Anterior cingulate cortex (tissue), 58 donors: ENCODE measurements around the gene SCN9A.

ENCODE experiments used
- DNase-seq, 58 donors: peaks; one replicate each; lab custom pipeline; 2025; lab: John Stamatoyannopoulos, UW

SCN9A gene

DNA sequence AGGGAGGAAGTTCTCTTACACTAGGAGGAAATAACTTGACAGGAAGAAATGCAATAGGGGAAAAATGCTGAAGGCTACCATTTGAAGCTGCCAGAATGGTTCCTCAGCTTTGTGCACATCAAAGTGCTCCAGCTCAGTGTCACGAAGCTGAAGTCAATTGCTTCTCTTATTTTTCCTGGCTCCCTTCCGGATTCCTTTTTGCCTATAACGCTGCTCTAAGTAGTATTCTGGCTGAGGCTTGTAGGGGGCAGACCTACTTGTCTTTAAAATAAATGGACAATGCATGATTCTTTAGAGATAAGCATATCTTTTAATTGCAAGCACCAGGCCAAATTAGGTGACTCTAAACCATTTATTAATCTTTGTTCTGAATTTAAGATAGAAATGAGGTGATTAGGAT lies 187.7 kb downstream of the SCN9A start:
- no peak for DNase-seq

DNA sequence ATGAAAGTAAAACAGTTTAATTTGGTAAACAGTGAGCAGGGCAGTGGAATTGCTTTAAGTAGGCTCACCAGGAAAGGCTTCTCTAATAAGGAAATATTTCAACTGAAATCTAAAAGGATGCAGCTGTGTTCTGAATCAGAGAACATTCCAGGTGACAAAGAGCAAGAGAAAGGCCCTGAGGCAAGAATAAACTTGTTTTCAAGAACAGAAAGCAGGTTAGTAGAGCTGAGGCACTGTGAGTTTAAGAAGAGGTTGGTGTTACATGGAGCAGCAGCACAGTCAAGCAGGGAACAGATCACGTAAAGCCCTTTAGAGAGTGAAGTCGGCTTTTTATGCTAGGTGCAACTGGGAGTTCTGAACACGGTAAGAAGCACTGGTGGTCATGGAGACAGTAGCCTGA lies 191.0 kb downstream of the SCN9A start:
- DNase-seq: no peak

DNA sequence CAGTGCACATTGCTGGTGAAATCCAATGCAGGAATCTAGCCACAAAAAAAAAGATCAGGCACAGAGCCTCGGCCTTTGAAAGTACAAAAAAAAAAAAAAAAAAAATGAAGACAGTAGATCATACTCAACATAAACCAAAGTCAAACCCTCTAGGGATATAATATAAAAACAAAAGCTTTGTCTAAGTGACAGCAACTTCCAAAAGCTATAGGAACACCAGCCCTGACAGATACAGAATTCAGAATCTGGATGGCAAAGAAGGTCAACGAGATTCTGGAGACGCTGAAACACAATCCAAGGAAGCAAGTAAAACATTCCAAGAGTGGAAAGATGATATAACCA lies 194.0 kb downstream of the SCN9A start:
- DNase-seq: no peak

DNA sequence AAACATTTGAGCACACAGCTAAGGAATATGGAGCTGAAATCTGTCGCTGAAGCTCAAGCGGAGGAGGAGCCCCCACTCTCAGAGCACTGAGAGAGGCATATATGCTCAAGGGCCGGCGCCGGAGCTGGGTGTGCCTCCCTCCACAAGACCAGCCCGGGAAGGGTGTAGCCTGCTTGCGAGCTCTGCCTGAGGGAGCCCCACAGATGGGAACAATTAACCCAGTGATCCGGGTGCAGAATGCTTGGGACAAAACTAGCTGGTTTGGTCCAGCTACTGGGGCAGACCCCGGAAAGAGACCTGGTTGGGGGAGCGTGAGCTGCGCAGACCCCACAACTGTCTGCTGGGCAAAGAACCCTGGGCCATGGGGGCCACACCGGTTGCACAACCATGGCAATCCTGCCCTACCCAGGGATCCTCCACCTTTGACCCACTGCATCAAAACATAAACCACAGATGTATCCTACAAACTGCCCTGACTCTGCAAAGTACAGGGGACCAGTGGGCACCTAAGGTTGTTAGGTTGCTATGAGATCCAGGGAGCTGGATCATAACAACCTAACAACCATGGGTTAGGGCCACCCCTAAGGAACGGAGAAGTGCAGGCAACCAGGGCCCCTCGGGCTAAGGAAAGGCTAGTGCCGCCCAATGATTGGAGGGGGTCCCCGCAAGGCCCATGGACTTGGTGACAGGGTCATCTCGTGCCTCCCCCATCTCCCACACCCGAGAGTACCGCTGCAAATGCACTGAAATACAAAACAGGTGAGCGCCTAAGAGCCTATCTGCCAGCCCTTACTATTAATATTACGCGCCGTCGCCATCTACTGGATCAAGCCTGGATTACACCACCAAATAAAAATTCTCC lies 194.6 kb downstream of the SCN9A start:
- DNase-seq: peak in 33 of 58 donors; percentile 1 to 62 (median 11)

DNA sequence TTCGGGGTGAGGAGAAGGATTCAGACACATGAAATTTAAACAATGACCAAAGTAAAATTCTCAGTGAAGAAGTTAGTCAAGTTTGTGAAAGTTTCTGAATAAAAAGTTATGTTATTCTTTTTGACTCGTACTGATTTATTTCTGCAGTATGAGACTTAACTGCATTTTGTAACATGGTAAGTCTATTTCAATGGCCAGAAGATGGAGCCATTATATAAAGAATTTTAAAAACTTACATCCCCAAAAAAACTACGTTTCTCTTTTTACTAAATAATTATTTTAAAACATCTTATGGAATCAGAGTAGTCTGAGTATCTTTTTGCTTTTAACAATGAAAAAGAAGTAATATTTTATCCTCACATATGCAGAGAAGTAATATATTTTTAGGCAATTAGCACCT lies 196.5 kb downstream of the SCN9A start:
- DNase-seq: no peak

DNA sequence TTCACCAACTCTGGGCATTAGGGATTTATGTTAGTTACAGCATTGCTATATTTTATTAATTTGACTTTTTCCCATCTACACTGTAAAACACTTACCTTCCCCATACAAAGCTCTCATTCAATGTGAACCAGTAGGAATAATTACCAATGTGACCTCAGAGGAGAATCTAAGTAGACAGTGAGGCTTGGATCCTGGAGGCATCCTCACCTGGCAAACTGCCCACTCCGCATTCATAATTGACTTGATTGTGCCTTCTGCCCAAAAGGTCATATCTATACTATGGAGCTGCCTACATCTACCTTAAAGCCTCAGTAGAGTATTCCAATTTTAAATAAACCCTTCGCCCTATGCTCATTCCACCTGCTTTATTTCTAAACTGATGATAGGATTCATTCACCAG lies 202.5 kb downstream of the SCN9A start:
- DNase-seq: peak in 1 of 58 donors; percentile 10

DNA sequence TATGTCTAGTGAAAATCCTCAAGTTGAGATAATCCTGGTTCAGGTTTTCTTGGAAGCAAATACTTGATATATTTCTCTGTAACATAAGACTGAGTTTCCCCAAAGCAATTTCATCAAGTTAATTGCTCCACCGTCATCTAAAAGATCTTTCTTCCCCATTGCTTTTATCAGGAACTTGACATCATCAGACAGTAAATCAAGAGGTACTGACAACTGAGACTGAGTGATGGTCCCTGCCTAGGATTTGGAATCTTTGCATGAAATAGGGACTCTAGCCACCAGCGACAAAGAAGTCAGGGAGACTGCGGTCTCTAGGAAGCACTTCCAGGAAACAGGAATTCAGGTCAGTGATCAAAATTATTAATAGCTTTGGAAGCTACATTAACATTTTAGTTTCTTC lies 204.5 kb downstream of the SCN9A start:
- no peak for DNase-seq

DNA sequence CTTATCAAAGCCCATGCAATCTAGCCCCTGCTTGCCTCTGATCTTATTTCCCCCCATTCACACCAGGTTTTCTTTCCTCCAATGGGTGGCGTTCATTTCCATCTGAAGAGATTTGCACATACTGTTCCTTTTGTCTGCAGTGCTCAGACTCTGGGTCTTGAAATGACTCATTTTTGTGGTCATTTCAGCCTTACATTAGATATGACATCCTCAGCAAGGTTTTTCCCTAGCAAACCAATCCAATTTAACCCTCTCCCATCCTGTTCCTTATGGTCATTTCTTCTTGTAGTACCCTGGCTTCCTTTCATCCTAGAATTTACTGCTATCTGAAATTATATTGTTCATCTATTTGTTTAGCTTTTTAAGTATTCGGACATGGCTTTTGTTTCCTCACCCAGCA lies 205.4 kb downstream of the SCN9A start:
- DNase-seq: no peak

DNA sequence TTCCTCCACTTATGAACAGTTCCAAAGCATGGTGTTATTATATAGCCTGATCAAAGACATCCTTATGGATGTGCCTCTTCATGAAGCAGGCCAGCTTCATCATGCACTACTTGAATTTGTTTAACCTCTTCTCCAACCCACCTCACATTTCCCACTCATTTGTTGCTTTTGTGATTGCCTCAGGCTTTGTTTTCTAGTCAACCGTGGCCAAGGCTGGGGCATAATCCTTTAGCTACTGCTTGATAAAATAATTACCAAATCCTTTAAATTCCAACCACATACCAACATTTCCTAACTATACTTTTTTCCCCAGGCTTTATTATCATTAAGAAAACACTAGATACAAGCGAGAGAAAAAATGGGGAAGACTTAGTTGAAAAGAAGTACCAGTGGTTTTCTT lies 208.3 kb downstream of the SCN9A start:
- no peak for DNase-seq

DNA sequence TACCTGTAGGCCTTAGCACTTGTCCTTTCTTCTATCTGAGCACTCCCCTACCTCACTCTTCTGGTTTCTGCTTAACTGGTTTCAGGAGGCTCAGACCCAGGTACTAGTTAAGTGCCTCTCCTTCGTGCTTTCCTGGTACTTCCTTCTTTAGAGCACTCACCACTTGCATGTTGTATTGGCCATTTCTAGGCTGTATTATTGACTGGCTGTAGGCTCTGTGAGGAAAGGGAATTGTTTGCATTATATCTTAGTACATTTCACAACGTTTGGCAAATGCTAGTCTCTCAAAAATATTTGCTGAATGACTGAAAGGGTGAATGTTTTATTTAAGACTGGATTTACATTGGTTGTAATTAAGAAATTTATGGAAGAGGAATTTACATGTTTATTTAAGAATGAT lies 212.0 kb downstream of the SCN9A start:
- DNase-seq: no peak

DNA sequence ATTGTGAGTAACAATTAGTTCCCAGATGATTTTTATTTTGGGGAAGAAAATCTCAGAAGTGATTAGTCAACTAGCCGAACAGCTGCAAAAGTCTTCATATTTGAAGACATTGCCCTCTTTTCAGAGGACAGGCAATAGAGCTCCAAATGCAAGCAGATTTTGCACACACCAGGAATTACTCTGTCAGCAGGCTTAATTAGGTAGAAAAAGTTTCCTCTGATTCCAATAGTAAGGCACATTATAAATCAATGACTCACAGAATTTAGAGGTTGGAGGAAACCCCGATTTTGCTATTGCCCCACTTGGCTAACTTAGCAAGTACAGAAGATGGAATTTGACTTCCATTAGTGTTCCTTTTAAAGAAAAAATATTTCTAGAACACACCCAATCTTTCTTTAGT lies 217.2 kb downstream of the SCN9A start:
- no peak for DNase-seq

DNA sequence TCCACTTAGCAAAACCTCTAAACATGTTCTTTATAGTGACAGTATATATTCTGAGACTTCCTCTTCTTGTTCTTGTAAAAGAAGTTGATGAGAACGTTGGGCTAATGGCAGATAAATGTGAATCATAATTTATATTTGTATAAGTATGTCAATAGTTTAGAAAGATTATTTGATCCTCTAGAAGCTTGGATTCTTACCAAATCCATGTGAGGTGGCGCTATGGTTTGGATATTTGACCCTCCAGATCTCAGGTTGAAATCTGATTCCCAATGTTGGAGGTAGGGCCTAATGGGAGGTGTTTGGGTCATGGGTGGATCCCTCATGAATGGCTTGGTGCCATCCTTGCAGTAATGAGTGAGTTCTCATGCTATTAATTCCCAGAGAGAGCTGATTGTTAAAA lies 218.2 kb downstream of the SCN9A start:
- DNase-seq: no peak

DNA sequence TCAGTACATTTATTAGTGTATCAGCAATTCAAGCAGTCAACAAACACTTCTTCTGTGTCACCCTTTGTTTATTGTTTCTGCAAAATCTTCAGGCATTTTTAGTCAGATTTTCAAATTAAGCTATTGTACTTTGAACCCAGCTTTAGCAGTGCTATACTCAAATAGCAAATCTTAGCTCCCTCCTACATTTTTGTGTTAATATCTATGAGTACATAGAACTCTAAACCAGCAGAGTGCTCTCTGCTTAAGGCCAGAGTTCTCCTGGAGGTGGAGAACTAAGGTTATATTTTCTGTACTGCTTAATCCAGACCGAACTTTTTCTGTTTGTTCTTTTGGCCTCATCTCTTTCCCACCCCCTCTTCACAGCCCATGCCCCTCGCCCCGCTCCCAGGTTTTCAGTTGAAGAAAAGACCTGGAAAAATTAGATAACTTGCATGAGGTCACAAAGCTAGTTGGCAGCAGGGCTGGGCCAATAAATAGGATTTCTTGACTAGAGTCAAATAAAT lies 218.7 kb downstream of the SCN9A start:
- DNase-seq: no peak

DNA sequence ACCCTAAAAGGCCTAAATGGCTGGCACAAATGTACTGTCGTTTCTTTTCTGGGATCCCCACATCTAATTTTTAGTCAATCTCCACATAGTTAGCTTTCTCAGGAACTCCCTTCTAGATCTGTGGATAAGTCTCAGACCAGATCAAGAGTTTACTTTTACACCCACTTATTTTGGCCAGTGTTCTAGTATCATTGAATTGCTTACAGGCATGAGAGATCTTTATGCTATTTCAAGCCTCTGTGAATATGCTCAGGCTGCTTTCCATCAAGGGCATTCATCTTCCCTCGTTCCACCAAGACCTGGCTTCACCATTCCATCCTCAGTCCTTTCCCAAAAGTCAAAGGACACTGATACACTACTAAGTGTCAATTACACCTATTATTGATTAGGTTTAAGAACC lies 220.2 kb downstream of the SCN9A start:
- DNase-seq: no peak

DNA sequence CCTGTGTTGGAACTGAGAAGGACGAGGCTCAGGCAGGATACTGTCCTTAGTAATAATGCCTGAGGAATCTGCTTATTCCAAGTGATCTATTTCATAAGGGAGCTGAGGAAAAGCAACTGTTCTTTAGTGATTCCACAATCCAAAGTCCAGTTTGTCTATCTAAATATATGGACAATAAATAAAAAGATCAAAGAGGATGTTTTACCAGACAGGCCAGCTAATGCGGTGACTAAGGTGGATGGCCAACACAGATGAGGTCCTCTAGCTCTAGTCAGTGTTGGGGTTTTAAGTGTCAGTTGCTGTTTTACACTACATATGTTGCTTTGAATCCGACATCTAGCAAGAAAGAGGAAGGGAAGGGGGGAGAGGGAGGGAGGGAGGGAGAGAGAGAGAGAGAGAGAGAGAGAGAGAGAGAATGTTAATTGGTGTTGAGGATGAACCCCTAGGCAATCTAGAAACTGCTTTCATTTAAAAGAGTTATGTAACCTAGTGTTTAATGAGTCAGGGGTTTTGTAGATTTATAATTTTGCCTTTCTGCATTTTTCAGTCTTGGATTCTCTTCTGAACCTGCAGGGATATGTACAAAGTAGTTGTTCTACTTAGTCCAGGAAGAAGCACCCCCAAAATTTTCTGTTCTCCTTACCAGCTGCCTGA lies 220.9 kb downstream of the SCN9A start:
- DNase-seq: no peak

DNA sequence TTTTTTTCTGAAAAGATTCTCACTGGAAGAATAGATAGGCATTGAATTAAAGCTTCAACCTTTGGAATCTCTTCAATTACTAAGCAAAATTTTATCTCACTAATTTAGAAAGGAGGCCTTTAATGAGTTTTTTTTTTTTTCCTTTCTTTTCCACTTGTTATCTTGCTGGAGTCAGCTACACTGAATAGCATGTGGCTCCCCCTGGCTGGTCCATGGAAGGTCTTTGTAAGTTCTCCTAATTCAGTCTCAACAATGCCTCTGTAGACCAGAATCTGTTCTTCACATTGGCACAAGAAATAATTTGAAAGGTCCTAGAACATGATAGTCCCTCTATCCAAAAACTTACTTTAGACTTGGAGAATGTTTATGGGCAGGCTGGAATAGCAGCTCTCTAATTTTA lies 223.7 kb downstream of the SCN9A start:
- no peak for DNase-seq

DNA sequence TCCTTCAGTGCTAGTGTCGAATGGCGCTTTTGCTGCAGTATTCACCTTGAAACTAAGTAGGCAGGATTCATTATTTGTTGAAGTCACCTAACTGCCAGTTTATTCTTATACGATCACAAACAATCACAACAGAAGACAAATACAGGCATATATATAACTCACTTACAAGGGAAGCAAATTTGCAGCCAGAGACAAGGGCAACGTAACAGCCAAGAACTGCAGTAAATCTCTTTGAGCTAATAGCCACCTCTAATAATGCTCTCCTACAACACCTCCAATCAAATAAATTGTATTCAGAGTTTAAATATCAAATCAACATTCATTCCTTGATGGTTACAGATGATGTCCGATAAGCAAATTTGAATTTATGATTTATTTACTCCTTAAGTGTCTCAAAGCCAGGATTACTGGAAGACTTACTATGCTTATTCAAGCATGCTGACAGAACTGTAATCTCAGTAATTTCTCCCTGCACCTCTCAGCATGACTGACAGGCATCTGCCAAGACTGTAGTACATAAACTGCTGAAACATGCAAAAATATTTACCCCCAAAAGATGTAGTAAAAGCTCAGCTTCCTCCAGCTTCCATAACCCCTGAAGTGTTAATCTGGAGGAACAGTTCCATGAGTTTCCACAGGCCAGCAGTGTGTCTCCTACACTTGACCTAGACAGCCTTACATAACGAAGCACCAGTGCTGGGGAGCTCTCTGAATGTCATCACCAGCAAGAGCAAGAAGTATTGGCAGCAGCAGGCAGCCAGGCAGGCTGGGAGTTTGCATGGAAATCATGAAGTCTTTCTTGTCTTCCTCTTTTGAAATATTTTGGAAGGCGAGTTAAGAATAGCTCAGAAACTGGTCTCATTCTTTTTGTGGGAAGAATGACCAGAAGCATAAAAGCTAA lies 227.0 kb downstream of the SCN9A start:
- peak in 4 of 58 donors; percentile 4 to 34 (median 14) for DNase-seq

DNA sequence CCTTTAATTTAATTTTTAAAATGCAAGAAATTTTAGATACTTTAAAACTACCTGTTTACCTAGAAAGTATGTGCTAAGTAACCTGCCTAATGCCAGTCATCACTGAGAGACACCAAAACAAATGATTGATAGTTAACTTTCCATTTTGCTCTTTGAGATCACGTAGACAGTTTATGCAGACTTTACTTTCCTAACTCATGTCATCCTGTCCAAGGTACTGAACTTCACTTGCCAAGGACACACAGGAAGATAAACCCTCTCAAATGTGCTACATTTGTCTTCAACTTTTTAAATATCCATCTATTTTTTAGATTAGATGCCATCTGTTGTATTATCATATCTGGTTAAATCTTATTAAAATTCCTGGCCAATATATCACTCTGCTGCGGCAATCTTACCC lies 227.9 kb downstream of the SCN9A start:
- no peak for DNase-seq
